Erythroblast (primary cell): ENCODE data around the gene RALGDS.

ENCODE experiments used
- GATA1 ChIP-seq: IDR thresholded peaks from 2 replicates; pipeline ENCODE4 v1.6.1; 2011; ENCODE audit warnings: low read depth, mild to moderate bottlenecking, control low read depth, low read length, moderate library complexity
- POLR2A ChIP-seq: IDR thresholded peaks from 2 replicates; pipeline ENCODE4 v1.6.1; 2011; ENCODE audit warnings: mild to moderate bottlenecking, low read length

GRCh38 chr9:133071484-133072150, 49.4 kb downstream of the RALGDS start:
- TF ChIP-seq POLR2A (no peak), GATA1 (no peak)
